ENCODE results near the gene CD44.
A peak's percentile ranks its signal among the peaks of the same experiment; 100 is the strongest.

Gene CD44

DNA sequence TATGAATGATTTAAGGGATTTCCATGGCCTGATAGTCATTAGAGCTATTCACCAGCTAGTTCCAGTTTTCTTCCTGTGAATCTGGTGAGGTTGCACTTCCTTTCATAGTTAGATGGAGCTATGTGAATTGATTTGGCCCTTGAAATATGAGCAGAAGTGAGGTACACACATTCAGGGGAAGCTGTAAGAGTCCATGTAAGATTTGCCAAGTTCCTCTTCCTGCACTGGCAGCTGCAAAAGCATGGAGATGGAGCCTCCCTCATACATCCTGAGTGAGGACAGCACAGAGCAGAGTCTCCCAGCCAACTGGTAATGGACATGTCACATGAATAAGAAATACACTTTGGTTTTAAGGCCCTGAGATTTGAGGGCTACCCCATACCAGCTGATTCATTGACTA, 111.7 kb downstream of the CD44 start:
- FAIRE-seq, result no peak

DNA sequence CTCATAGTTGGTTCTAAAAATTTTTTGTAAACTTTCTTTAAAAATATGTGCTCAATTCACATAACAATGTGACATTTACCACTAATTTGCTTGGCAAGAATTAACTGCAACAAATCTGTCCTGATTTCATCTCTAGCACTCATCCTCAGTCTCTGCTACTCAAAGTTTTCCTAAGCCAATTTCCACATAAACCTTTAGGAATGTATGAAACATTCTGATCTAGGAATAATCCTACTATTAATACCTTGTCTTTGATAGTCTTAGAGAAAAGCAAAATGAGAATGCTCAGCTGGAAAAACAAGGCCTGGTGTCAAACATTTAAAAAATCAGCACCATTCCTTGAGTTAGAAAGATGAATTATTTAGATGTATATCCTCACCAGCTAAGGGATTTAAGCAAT, 114.3 kb downstream of the CD44 start:
- FAIRE-seq (no peak), DNase-seq (ENCODE audit: insufficient read length, low spot score) (no peak)

More for the DNA sequence above, 111.7 kb downstream of the CD44 start:
- no peak for DNase-seq (ENCODE audit: insufficient read length, low spot score)

DNA sequence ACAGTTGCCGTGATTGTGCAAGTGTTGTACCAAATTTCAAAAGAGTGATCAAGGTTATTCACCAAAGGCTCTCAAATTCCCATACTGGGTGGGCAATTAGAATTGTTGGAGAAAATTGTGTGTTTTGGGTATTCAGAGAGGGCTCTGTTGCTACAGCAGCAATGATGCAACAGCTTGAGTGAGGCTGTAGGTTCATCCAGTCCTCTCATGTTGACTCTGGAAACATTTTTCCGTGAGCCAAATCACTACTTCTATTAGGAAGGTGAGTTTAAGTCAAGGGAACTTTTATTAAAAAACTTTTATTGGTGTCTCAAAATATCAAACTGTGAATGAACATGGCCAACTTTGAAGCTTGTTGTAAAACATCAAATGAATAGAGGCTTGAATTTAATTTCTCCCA, 116.5 kb downstream of the CD44 start:
- FAIRE-seq (no peak), DNase-seq (ENCODE audit: insufficient read length, low spot score) (no peak)

DNA sequence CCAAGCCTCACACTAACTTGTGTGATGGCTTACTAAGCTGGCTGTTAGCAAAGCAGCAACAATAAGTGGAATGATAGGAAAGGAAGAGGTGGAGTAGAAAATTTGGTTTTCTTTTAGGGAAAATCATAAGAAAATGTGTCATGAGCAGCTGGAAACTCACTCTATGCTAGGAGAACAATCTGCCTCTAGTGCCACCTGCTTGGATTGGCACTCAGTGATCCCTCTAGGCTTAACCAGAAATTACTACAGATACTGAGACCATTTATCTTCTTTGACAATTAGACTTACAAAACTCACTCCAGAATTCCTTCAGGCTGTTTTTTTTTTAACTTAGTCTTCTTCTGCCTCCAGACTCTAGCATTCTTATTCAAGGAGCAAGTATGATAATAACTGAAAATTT, 117.3 kb downstream of the CD44 start:
- no peak for DNase-seq (ENCODE audit: insufficient read length, low spot score)
- no peak for FAIRE-seq

DNA sequence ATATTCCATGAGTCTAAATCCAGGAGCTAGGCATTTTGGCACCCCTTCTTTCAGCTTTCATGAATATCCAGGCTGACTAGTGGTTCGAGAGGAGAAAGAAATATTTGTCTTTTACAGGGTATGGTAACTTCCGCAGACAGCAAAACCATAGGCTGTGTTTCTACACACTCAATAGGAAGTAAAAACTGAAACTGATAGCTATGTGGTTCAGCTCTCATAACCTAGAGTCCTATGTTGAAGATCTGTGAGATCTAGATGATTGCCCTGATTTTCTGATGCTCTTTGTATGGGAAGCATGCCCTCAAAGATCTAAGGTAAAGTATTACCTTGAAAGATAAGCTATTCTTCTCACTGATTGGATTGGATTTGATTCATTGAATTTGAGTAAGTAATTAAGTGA, 118.3 kb downstream of the CD44 start:
- DNase-seq (ENCODE audit: insufficient read length, low spot score) (no peak), FAIRE-seq (no peak)

DNA sequence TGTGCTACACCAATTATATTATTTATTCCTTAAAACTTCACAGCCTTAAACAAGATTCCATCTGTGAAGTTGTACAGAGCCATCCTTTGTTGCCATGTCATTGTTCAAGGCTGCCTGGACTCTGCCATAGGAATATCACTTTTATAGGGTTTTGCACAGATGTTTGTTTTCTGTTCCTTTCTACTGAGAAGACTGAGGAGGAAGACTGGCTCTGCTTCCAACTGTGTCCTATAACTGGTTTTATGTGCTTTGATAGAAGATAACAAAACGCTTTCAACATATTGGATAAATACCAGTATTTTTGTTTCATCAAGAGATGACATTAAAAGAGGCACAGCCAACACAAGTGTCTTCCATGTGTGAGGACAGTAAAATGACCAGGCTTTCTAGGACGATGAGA, 120.6 kb downstream of the CD44 start:
- FAIRE-seq (no peak), DNase-seq (ENCODE audit: insufficient read length, low spot score) (no peak)

DNA sequence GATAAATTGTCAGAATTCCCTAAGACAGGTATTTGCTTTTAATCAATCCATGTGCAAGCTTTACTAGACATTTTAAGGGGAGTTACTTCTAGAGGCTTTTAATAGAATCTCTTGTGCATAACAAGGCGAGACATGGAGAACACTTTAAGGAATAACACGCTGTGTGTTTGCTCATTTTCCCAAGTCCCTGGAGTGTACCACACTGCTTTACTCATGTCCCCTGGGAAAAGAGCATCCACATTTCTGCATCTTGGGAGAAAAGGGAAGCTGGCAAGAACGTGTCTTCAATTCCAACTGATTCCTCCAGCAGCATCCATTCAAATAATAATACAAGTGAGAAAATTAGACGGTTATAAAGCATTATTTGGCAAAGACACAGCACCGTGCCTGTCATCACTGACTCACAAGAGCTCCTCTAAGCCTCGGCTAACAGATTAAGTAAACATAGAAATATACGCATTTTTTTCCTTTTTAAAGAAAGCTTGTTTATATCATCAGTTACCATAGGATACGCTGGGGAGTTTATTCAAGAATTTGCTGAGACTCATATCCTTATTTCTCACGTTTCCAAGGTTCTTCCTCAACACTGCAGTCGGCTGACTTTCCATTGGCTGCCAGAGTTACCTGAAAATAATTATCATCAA, 121.5 kb downstream of the CD44 start:
- no peak for FAIRE-seq
- DNase-seq (ENCODE audit: insufficient read length, low spot score), result no peak

DNA sequence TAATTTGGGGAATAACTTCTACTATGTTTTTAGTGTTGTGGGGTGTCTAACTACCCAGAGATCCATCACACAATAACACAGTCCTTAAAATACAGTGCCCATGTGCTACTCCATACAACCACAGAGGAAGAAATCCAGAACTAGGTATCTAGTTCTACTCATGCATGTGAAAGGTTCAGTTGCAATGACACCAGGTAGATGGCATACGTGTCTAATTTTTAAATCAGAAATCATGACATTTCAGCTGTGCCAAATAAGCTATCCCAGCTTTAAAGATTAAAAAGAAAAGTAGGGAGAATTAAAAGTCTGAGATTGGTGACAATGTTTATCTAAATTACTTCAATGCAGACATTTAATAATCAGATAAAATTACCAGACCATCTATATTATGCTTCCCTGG, 122.2 kb downstream of the CD44 start:
- FAIRE-seq, result no peak
- DNase-seq (ENCODE audit: insufficient read length, low spot score), result no peak

DNA sequence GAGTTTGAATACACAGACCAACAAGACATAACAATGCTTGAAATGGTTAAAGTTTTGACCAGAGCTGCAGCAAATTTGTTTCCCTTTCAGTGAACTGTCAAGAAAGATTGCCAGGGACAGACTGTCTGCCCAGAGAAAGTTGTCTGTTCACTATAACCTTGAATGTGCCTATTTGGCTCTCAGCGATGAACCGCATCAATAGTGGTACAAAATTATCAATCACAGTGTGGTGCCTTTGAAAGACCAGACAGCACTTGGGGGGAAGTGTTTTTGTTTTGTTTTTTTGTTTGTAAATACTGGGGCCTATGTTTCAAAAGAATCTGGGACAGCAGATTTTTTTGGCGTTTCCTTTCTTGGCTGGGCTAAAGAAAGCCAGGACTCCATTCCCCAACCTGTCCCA, 123.1 kb downstream of the CD44 start:
- FAIRE-seq, result no peak
- DNase-seq (ENCODE audit: insufficient read length, low spot score), result no peak

DNA sequence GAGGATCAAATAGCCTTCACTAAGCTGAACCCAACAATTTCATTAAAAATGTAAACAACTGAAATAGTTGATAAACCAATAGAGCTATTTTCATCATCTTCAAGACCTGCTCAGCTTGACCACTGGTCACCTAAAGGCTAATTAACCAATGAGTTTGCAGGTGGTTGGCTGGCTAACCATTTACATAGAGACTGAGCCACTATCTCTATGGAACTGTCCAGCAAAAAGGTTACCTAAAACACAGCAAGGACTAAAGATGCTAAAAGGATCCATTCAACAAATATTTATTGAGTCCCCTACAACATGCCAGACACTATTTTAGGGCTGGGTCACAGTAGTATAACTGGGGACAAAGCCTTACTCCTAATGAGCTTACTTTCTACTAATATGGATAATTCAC, 123.8 kb downstream of the CD44 start:
- DNase-seq (ENCODE audit: insufficient read length, low spot score) (no peak), FAIRE-seq (no peak)

DNA sequence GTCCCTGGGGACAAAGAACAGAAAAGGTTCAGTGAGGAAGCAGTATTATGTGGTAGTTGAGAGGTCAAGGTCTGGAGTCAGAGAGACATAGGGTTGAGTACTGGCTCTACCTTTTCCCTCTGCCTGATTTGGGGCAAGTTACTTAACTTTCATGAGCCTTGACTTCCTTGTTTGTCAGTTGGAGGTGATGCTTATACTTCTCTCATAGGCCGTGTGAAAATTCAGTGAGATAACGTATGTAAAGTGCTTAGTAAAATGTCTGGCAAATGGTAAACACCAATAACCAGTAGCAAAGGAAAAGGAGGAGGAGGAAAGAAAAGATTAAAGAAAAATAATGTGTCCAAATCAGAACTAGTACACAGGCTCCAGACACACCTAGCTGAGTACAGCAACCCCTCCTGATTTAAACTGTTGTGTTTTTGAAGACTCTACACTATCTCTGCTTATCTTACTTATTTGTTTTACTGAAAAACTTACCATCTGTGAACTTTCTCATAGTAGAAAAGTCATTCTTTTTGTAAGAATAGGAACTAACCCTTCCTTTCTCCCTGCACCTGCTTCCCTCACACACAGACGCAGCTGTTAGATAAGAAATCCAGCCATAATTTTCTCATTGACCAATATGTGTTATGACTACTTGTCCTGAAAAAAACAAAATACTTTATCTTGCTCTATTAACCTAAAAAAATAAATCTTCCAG, 126.9 kb downstream of the CD44 start:
- no peak for FAIRE-seq
- no peak for DNase-seq (ENCODE audit: insufficient read length, low spot score)

DNA sequence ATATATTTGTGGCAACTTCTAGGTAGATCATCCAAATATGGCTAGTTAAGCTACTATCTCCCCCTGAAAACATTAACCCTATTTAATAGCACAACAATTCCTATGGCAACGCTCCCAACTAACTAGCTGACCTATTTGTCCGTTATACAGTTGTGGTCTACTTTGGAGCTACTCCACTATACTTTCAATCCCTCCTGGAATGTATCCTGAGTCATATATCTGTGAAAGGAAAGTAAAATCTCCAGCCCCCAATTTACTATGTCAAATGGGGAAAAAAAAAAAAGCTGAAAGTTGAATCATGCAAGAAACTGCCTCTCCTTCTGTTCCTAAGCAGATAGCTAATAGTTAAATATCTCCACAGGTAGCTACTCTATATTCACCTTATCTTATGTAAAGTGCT, 128.5 kb downstream of the CD44 start:
- DNase-seq (ENCODE audit: insufficient read length, low spot score) (peak; percentile 40), FAIRE-seq (no peak)

DNA sequence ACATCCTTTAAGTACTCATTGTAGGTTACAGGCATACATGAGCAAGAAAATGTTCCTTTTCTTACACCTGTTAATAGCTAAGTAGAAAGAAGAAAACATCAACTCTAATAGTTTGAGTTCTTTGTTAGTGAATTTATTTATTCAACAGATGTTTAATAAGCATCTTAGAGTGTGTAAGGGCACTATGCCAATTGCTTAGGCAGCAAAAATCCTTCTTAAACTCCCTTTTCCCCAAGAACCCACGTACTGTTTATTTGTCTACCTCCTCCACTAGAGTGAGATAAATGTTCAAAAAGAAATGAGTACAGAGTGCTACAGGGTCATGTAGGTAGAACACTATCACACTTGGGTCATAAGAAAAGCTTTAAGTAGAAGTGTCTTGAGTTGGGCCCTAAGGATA, 131.4 kb downstream of the CD44 start:
- FAIRE-seq (no peak), DNase-seq (ENCODE audit: insufficient read length, low spot score) (no peak)

DNA sequence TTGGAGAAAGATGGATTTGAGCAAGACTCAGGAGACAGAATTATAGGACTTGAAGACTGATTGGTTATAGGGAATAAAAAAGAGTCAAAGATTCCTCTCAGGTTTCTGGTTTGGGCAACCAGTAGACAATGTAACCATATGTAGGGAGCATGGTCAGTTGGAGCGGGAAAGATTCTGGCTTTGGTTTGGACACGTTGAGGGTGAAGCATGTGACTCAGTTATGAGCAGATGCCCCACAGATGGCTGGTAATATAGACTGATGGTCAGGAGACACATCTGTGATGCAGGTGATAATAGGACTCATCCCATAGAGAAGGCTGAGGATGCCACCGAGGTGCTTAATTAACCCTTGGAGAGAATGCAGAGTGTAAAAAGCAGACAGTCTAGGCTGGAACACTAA, 132.1 kb downstream of the CD44 start:
- DNase-seq (ENCODE audit: insufficient read length, low spot score) (no peak), FAIRE-seq (no peak)

DNA sequence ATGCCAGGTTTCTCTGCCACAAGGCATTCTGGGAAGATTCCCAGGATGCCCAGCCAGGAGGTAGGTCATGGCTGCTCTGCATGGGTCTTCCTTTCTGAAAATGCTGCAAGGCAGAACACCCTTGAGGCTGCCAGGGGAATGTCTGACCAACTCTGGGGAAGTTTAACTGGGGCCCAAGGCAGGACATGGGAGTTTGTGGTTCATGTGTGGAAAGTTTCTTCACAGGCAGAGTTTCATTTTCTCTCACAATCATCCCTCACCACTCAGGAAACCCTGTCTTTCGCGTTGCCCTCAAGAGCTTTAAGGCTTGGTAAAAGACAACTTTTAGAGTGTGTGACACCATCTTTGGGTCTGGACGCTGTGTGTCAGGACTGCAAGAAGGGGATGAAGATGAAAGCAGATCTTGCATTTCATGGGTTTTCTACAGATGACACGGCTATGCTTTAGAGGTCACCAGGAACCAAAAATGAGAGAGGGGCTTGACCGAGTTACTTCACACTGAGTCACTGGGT, 133.5 kb downstream of the CD44 start:
- FAIRE-seq (no peak), DNase-seq (ENCODE audit: insufficient read length, low spot score) (no peak)

DNA sequence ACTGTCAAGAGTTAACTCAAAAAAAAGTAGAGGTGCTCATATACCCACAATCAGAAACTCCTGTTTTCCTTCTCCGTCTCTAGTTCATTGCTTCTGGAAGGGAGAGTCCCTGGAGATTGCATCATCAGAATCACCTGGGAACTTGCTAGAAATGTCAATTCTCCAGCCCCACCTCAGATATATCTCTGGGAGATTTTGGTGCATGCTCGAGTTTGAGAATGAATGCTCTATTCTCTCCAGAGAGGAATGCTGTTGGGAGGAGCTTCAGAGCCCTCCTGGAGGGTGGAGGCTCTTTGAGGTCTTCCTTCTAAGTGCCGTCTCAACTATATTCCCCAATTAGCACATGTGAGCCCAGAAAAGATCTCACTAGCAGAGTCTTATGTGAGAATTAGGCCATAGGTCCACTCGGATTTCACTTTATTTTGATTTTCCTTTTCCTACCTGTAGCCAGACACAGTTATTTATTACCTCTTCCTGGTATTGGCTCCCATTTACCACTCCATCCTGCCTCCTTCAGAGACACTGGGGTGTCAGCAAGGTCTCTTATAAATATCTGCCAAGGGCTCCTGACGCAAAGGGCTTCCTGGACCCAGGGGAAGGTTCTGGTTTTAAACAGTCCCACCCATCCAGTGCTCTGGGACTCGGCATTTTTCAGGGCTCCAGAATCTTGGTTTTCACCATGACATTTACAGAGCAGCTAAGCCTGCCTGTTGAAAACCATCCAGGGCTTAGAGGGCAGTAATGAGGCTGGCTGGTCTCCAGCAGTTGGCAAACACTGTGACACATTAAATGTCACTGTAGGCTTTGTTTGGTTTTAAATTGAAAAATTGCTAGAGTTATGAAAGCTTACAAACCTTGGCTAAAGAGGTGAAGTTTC, 136.2 kb downstream of the CD44 start:
- FAIRE-seq (no peak), DNase-seq (ENCODE audit: insufficient read length, low spot score) (no peak)

DNA sequence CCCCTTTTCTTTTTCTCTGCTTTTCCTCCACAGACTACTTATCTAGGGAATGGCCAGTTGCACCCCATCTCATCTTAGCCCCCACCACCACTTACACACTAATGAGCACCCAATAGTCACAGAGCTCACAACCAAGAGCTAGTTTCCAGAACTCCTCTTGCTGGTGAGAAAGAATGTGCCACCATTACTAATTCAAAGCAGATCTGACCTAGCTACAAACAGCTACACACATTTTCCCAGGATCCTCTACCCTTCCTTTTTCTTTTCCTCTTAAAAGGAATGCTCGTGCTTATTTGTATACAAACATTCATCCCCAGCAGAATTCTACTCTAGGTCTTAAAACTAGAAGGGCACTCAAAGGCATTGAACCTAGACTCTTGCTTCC, 136.8 kb downstream of the CD44 start:
- FAIRE-seq, result no peak
- no peak for DNase-seq (ENCODE audit: insufficient read length, low spot score)

DNA sequence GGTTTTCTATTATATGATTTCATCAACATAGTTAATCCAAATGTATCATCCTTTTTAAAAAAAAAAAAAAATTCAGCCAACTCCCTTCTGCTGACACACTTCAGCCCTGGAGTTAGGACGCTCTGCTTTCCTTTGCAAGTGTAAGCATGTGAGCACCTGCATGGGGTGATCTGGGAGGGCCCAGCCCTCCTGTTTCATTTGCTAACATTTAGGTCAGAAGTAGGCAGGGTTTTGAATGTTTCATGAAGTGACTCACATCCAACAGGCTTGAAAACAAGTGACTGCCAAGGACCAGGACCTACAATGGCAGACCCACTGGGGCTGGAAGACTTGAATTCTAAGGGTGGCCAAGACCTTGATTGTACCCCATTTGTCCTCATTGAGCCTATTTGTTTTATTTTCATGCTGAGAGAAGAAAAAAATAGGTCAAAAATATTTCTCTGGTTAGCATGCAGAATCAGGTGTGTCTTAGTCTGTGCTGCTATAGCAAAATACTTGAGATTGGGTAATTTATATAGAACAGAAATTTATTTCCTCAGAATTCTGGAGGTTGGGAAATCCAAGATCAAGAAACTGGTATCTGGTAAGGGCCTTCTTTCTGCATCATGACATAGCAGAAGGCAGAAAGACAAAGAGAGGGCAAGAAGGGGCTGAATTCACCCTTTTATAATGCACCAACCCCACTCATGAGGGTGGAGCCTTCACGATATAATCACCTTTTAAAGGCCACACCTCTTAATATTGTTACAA, 137.6 kb downstream of the CD44 start:
- DNase-seq (ENCODE audit: insufficient read length, low spot score) (no peak), FAIRE-seq (no peak)

DNA sequence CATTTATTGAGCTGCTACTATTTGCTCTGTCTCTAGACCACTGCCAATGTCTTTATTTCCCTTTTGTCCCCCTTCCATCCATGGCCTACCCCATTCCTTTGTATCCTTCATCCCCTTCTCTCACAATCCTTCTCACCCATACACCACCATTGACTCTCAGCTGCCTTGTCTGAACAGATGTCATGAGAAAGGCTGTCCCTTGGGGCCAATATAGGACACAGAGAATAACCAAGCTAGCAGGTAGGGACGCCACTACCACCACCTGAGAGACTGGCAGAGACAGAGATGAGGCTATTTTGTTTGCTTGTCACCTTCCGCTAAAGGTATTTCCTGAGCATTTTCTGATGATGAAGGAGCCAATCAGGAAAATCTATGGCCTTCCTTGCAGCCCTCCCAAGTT, 138.9 kb downstream of the CD44 start:
- FAIRE-seq (no peak), DNase-seq (ENCODE audit: insufficient read length, low spot score) (no peak)

DNA sequence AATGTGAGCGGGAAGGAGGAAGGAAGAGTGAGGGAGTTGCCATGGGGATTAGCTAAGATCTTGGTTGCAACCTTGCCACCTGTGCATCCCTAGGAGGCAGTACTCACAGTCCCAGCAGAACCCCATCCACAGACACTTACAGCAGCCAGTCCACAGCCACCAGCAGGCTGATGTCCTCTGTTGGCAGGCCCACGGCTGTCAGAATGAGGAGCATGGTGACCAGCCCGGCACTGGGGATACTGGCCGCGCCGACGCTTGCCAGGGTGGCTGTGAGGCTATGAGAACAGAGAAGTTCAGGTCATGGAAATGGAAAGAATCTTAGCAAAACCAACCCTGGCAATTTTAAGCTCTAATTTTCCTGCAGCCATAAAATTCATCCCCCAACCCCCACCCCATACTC, 141.8 kb downstream of the CD44 start:
- FAIRE-seq (no peak), DNase-seq (ENCODE audit: insufficient read length, low spot score) (no peak)

DNA sequence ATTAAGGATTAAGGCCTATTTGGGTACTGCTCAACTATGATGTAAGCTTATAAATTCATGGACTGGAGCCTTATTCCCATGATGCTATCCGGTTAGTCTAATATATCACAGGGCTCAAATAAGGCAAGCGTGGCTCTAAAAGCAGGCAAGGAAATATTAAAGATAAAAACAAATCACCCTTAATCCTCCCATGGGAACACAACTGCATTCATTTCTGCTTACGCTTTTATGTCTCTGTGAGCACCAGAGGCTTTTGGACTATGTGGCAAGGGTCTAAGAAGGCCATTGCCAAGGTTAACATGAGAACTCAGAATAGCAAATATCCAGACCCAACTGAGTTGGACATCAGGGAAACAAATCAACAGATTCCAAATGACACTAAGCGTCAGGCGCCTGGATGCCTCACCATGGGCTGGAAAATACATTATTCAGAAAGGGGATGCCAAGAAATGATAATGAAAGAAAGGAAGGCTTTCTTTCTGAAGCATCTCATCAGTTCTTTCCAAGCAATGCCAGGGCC, 142.3 kb downstream of the CD44 start:
- DNase-seq (ENCODE audit: insufficient read length, low spot score) (no peak), FAIRE-seq (no peak)
